PC-9 (cell line): ENCODE data around the gene ARFRP1. TPM values are rescaled to one million over a fixed set of nuclear protein-coding genes. Genes with fewer than 3 reads are reported as not detected.
"Not testable (repeated sequence)": the region's sequence is repeated elsewhere in the genome, so short reads cannot be mapped to it uniquely, and the experiment has no call there.

Experiments
- BruUV-seq: library from RNA; stranded (reverse); fragments of 400-500 nt; replicated peaks from 2 replicates; lab custom pipeline; 2021; lab: Mats Ljungman, UMichigan
- CTCF ChIA-PET: fragments of 300-600 bp; sonication (Branson Sonifier 250); formaldehyde crosslinking; loops from one replicate; lab custom pipeline; 2022; ENCODE audit warnings: antibody characterized with exemption; lab: Charles Lee
- POLR2A ChIA-PET: fragments of 300-600 bp; sonication (Branson Sonifier 250); formaldehyde crosslinking; loops from one replicate; lab custom pipeline; 2022; ENCODE audit warnings: antibody characterized with exemption; ENCODE audit not compliant: unreplicated experiment; lab: Charles Lee
- DNase-seq, 2 experiments: peaks; one replicate each; pipeline versions ENCODE4 v3.0.0 to v3.0.0-alpha.2; 2015 to 2022; ENCODE audit warnings: mixed read lengths in 1 of 2
- H2AFZ ChIP-seq: fragments of 200-600 bp; sonication (generic); 2 replicates; pipeline ENCODE4 v1.8.1; 2017; ENCODE audit warnings: antibody characterized with exemption
- H3F3A ChIP-seq: fragments of 200-600 bp; sonication (generic); 2 replicates; pipeline ENCODE4 v1.8.1; 2017; ENCODE audit warnings: antibody characterized with exemption, mild to moderate bottlenecking, low read depth; ENCODE audit not compliant: insufficient read depth
- H3K27ac ChIP-seq: fragments of 200-600 bp; sonication (generic); 2 replicates; pipeline ENCODE4 v1.6.1; 2016; ENCODE audit warnings: mixed run types
- H3K27me3 ChIP-seq: fragments of 200-600 bp; sonication (generic); 2 replicates; pipeline ENCODE4 v1.6.1; 2016; ENCODE audit warnings: low read depth, mixed run types; ENCODE audit not compliant: insufficient read depth
- H3K36me3 ChIP-seq: fragments of 200-600 bp; sonication (generic); 2 replicates; pipeline ENCODE4 v1.6.1; 2016; ENCODE audit warnings: low read depth, mixed run types
- H3K4me1 ChIP-seq: fragments of 200-600 bp; sonication (generic); replicated peaks from 2 replicates; pipeline ENCODE4 v1.6.1; 2016; ENCODE audit warnings: mixed run types; ENCODE audit not compliant: insufficient read depth
- H3K4me2 ChIP-seq: fragments of 200-600 bp; sonication (generic); 2 replicates; pipeline ENCODE4 v1.6.1; 2017; ENCODE audit warnings: mixed run types
- H3K4me3 ChIP-seq: fragments of 200-600 bp; sonication (generic); 2 replicates; pipeline ENCODE4 v1.6.1; 2016; ENCODE audit warnings: mixed run types
- H3K79me2 ChIP-seq: fragments of 200-600 bp; sonication (generic); 2 replicates; pipeline ENCODE4 v1.6.1; 2017; ENCODE audit warnings: low read depth, mixed run types
- H3K9me2 ChIP-seq: fragments of 200-600 bp; sonication (generic); 2 replicates; pipeline ENCODE4 v1.8.1; 2017; ENCODE audit warnings: mild to moderate bottlenecking; ENCODE audit not compliant: insufficient read depth
- H3K9me3 ChIP-seq: fragments of 200-600 bp; sonication (generic); 2 replicates; pipeline ENCODE4 v1.8.1; 2016; ENCODE audit warnings: low read depth; ENCODE audit not compliant: insufficient read depth
- H4K20me1 ChIP-seq: fragments of 200-600 bp; sonication (generic); 2 replicates; pipeline ENCODE4 v1.8.1; 2017; ENCODE audit not compliant: insufficient read depth
- CTCF ChIP-seq: fragments of 200-600 bp; sonication (generic); conservative IDR thresholded peaks from 2 replicates; pipeline ENCODE4 v1.6.1; 2017; ENCODE audit warnings: mixed run types, antibody characterized with exemption, mild to moderate bottlenecking, moderate library complexity
- EZH2 ChIP-seq: fragments of 200-600 bp; sonication (generic); IDR thresholded peaks from 2 replicates; pipeline ENCODE4 v1.8.0; 2017; ENCODE audit warnings: antibody characterized with exemption, low read depth
- intact Hi-C: fragments of 100-400 bp; cut with micrococcal nuclease; formaldehyde crosslinking; loops from one replicate; pipeline ENCODE4 v1.10.0; 2022; ENCODE audit not compliant: unreplicated experiment
- total RNA-seq: library from RNA; stranded (reverse); gene quantifications from 2 replicates; pipeline ENCODE4 v1.2.3, GENCODE V29; 2021

ARFRP1 gene
- total RNA-seq, 1 experiment from 2014 or later: 59.1 TPM

- no peak overlapping the region for H3K4me2 ChIP-seq
- peaks cover 16% of the 10 kb centered on the region for H4K20me1 ChIP-seq
- no peaks in the 10 kb centered on the region for H3K4me1 ChIP-seq
- H3K79me2 ChIP-seq: peaks cover 4% of the 10 kb centered on the region; the same call in 1 of the 2 replicates
- DNase-seq: no peak
- H3K27me3 ChIP-seq: no peaks in the 10 kb centered on the region
- peaks cover 10% of the 10 kb centered on the region; the same call in 1 of the 2 replicates for H3K36me3 ChIP-seq
- ChIA-PET CTCF (no interaction called here), POLR2A (interaction anchor here (0.6 kb wide), 1 partner anchor 210 kb away, joined by 8 read pairs; no protein-coding TSS in a partner anchor)
- H3K4me3 ChIP-seq: no peak overlapping the region
- no peak overlapping the region for H2AFZ ChIP-seq
- peaks cover 33% of the 10 kb centered on the region; the same call in 1 of the 2 replicates for H3F3A ChIP-seq
- BruUV-seq: no TSS peak
- no peak overlapping the region for H3K27ac ChIP-seq
- no peaks in the 10 kb centered on the region for H3K9me2 ChIP-seq
- intact Hi-C loops: no loop called here
- TF ChIP-seq CTCF: no peak
- H3K9me3 ChIP-seq: no peaks in the 10 kb centered on the region
Observed at GRCh38 chr20:63733117-63733516, 25.3 kb upstream of the ARFRP1 start.

GRCh38 chr20:63732118-63733095, 24.6 kb upstream of the ARFRP1 start:
- Histone ChIP-seq H3K79me2 (peaks cover 4% of the 10 kb centered on the region; the same call in 1 of the 2 replicates), H3F3A (peaks cover 33% of the 10 kb centered on the region; the same call in 1 of the 2 replicates), H3K27ac (no peak overlapping the region), H4K20me1 (peaks cover 16% of the 10 kb centered on the region), H3K36me3 (peaks cover 10% of the 10 kb centered on the region; the same call in 1 of the 2 replicates), H3K9me2 (no peaks in the 10 kb centered on the region), H3K4me3 (no peak overlapping the region), H3K4me1 (no peaks in the 10 kb centered on the region), H2AFZ (no peak overlapping the region), H3K27me3 (no peaks in the 10 kb centered on the region), H3K4me2 (no peak overlapping the region), H3K9me3 (no peaks in the 10 kb centered on the region)
- no TSS peak for BruUV-seq
- POLR2A ChIA-PET: no interaction called here
- intact Hi-C loops: no loop called here
- TF ChIP-seq EZH2 (no peak), CTCF (no peak)
- DNase-seq: peak in 1 of 2 experiments; percentile 28
- CTCF ChIA-PET: no interaction called here

GRCh38 chr20:63731410-63731809, 23.6 kb upstream of the ARFRP1 start:
- Histone ChIP-seq H3K36me3 (peaks cover 10% of the 10 kb centered on the region; the same call in 1 of the 2 replicates), H3K9me2 (no peaks in the 10 kb centered on the region), H3K4me3 (no peak overlapping the region), H4K20me1 (peaks cover 16% of the 10 kb centered on the region), H3K4me2 (no peak overlapping the region), H3K27ac (no peak overlapping the region), H3K4me1 (no peaks in the 10 kb centered on the region), H3F3A (peaks cover 36% of the 10 kb centered on the region; the same call in 1 of the 2 replicates), H3K9me3 (no peaks in the 10 kb centered on the region), H3K79me2 (peaks cover 9% of the 10 kb centered on the region), H2AFZ (no peak overlapping the region), H3K27me3 (no peaks in the 10 kb centered on the region)
- peak in 1 of 2 experiments; percentile 29 for DNase-seq
- ChIA-PET POLR2A (no interaction called here), CTCF (no interaction called here)
- no TSS peak for BruUV-seq
- intact Hi-C loops: no loop called here
- TF ChIP-seq EZH2 (no peak), CTCF (no peak)

- CTCF ChIA-PET, H3K4me3 ChIP-seq, intact Hi-C loops, H3K9me3 ChIP-seq, POLR2A ChIA-PET, H3K9me2 ChIP-seq, H3K4me2 ChIP-seq, H2AFZ ChIP-seq, H3K4me1 ChIP-seq, H3K27ac ChIP-seq, H3K27me3 ChIP-seq, BruUV-seq, H3K79me2 ChIP-seq: not testable (repeated sequence)
- peaks cover 26% of the 10 kb centered on the region; the same call in 1 of the 2 replicates for H3F3A ChIP-seq
- H3K36me3 ChIP-seq: peaks cover 13% of the 10 kb centered on the region; the same call in 1 of the 2 replicates
- H4K20me1 ChIP-seq: peaks cover 12% of the 10 kb centered on the region
- peak in 1 of 2 experiments; percentile 22 for DNase-seq
Observed at GRCh38 chr20:63730189-63730733, 22.5 kb upstream of the ARFRP1 start.
